ENCODE measurements around the gene CAPN7.
"Not testable (repeated sequence)": the region's sequence is repeated elsewhere in the genome, so short reads cannot be mapped to it uniquely, and the experiment has no call there.

- not testable (repeated sequence) for TF ChIP-seq CTCF (IDR thresholded peaks at IDR 0.05; ENCODE audit: borderline replicate concordance, extremely low read depth, low read length, poor library complexity, severe bottlenecking); EZH2 (IDR thresholded peaks at IDR 0.05; ENCODE audit: borderline replicate concordance, low read depth, low read length, severe bottlenecking)
These were observed 42.4 kb upstream of the CAPN7 start for GRCh38 chr3:15163656-15164055.

All from DND-41 (cell line).